HG02759 (cell line): Measurements from ENCODE around the gene CIDEA.
A peak's percentile ranks its signal among the peaks of the same experiment; 100 is the strongest.

Source experiments
- ATAC-seq: cut with Tn5 transposase; IDR thresholded peaks from one replicate; pipeline ENCODE4 v1.9.1; 2021; ENCODE audit warnings: mild to moderate bottlenecking, moderate library complexity; ENCODE audit not compliant: unreplicated experiment

Gene CIDEA

GRCh38 chr18:12271376-12272235, 17.4 kb downstream of the CIDEA start:
- peak; percentile 95 for ATAC-seq

DNA sequence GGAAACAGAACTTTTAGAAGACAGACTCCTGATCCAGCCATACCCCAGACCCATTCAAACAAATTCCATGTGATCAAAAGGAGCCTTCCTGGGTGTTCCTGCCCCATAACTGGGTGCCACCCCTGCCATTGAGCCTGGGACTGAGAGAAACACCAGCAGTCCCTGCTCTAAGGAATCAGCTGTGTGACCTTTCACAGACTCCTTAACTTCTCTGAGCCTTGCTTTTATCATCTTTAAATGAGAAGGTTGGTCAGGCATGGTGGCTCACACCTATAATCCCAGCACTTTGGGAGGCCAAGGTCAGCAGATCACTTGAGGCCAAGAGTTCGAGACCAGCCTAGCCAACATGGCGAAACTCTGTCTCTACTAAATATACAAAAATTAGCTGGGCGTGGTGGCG, 20.6 kb downstream of the CIDEA start:
- ATAC-seq, result no peak

DNA sequence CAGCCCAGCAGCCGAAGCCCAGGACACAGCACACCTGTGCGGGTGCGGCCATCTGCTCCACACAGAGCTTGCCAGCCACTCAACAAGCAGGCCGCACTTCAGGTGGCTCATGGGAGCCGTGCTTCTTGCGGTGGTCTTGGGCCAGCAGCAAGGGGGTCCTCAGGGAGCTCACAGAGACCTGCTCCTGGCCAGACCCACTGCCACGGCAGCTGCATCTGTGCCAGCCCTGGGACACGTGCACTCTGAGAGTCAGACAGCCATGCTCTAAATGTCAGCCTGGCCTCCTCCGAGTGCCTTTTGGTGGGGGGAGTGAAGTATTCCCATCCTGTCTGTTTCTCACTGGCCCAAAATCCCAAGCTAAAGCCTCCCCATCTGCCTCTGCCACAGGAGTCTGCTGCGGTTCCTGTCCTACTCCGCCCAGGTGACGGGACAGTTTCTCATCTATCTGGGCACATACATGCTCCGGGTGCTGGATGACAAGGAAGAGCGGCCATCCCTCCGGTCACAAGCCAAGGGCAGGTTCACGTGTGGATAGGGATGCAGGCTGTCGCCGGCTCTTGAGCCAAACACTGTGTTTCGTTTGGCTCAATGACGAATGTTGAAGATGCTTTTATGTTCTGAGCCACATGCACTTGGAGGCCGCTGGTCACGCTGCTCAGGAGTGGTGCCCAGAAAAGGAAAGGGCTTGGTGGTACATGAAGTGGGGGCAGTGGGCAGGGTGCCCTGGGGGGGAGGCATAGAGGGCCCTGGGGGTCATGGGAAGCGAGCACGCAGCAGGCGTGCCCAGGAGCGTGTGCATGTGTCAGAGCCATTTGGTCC, 22.8 kb downstream of the CIDEA start:
- ATAC-seq, result no peak

DNA sequence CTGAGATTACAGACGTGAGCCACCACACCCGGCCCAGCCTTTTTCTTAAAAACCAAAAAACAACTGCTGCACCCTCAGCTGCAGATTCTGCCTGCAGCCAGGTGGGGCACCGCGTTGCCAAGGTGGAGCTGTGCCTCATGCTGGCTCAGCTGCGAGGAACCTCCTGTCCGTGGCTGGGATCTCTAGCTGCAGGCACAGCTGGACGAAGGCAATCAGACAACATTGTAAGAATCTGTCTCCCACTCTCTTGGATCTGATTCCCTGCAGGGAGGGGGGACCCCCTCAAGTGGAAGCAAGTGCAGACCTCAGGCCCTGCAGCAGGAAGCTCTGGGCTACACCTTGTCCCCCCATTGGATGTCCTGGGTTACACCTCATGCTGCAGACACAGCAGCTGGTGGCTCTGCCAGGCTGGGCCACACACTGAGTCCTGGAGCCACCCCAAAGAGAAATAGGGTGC, 24.1 kb downstream of the CIDEA start:
- ATAC-seq, result no peak

DNA sequence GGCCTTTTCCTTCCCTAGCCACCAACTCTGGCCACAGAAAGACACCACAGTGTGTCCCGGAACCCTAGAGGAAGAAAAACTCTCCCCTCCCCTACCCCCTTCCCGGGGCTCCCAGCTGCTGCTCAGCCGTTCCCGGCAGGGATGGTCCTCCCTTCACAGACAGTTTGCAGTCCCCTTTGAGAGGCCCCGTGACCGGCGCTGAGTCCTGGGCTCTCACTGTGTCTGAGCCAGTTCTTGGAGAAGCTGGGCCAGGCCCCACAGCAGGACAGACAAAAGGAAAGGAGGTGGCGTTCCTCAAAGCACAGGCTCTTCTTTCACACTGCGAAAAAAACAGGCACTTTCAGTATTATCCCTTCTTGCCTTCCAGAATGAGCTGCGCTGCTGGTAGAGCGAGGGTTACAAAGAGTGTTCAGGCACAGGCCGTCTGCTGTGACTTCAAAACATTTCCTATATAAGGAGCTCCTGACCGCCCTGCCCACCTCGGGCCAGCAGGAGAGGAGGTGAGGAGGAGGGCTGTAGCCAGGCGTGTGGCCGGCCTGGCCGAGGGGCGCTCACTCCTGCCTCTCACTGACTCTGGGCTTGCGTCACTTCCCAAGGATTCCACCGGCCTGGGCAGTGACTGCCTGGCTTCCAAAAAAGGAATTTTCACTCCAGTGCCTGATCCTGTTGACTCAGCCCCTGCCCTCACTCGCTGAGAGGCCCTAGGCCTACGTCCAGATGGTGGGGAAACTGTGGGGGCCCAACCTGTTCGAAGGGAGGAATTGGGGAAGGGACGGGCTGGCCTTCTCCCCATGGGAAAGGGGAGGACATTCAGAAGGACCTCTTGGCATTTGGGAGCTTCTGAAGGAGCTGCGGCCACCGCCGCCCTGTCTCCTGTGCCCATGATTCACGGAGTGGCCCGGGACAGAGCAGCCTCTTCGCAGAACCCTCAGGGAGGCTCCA, 24.9 kb downstream of the CIDEA start:
- ATAC-seq, result no peak

DNA sequence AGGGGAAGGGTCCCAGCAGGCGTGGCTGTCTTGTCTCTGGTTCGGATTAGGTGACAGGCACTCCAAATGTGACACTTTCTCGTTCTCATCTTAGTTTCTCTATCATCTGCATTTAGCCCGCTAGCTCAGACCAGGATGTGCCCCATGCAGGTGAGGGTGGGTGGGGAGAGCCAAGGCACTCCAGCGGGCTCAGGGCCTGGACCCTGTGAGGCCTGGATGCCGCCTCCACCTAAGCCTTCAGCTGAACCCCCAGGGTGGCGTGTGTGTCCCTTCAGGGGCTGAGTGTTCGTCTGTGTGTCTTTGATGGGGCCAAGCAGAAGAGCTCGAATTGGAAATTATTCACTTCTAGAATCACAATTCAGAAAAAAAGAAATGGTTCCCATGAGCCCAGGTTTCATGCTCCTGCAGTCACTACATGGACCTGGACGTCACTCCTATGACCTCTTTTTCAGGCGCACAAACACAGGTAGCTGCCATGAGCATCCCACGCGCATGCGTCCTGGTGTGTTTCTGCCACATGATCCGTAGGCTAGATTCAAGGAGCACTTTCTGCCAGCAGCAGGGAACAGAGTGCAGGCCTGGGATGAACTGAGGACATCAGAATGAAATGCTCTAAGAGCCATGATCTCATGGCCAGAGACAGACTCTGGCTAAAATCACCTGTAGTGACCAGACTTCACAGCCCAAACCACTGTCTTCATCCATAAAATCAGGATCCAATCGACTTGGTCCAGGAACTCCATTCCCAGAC, 25.8 kb downstream of the CIDEA start:
- ATAC-seq, result no peak

- ATAC-seq, result no peak
Observed at GRCh38 chr18:12281861-12282260, 27.7 kb downstream of the CIDEA start.

DNA sequence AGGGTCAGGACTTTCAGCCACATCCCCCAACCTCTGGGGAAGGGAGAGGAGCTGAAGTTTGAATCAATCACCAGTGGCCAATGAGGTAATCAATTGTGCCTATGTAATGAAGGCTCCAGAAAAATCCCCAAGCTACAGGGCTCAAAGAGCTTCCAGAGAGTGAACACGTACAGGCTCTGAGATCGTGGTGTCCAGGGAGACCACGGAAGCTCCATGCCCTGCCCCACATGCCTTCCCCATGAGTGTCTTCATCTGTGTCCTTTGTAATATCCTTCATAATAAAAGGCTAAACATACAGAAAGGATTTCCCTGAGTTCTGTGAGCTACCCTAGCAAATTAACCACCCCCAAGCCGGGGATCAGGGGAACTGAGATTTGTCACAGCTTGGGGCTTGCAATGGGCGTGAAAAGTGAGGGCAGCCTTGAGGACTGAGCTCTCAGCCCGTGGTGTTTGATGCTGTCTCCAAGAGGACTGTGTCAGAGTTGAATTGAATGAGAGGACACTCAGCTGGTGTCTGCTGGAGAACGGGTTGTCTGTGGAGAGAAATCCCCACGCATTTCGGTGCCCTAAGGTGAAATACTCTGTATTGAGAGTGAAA, 28.4 kb downstream of the CIDEA start:
- ATAC-seq, result no peak

GRCh38 chr18:12283256-12283655, 29.1 kb downstream of the CIDEA start:
- ATAC-seq, result no peak

DNA sequence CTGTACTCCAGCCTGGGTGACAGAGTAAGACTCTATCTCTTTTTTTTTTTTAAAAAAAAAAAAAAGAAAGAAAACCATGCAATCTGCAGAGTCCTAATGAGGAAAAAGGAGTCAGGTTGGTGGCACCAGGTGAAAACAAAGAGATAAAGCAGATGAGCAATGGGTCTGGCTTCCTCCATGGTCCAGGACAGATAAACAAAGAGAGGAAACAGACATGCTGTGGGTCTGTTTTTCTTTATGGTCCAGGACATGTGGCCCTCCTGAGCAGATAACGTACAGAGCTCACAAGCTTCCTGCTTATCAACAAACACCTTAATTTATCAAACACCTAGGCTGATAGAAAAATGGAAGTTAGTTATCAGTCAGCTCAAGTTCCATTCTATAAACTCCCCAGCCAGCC, 29.5 kb downstream of the CIDEA start:
- ATAC-seq, result no peak

- ATAC-seq, result no peak
Observed at GRCh38 chr18:12287131-12287681, 33.0 kb downstream of the CIDEA start.

DNA sequence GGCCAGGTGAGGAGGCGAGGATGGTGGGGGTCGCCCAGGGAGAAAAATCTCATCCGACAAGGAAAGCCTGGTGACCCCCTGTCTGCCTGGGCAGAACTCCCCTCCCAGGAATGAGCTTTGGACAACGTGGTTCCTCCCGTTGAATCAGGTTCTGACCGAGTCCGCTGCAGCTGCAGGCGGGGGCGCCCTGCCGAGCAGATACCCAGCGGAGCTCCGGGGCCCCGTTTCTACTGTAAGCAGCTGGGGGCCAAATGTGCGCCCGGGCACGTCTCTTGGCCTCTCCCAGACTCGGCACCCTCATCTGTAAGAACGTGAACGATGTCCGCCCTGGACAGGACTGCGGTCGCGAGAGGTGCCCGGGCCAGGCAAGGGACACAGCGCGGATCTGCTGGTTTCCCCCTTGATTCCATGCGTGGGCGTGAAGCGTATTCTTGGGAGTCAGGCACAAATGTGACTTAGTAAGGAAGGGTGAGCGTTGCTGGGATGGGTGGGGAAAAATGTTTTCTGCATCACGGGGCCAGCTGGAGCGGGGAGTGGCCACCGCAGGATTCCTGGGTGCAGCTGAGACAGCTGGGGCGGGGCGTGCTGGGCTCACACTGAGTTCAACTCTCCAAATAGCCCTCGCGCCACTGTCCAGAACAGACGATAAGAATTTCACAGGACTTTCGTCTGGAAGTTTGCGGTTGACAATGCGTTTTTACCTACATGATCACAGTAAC, 33.7 kb downstream of the CIDEA start:
- ATAC-seq, result no peak

- no peak for ATAC-seq
Observed at GRCh38 chr18:12288403-12288755, 34.2 kb downstream of the CIDEA start.

DNA sequence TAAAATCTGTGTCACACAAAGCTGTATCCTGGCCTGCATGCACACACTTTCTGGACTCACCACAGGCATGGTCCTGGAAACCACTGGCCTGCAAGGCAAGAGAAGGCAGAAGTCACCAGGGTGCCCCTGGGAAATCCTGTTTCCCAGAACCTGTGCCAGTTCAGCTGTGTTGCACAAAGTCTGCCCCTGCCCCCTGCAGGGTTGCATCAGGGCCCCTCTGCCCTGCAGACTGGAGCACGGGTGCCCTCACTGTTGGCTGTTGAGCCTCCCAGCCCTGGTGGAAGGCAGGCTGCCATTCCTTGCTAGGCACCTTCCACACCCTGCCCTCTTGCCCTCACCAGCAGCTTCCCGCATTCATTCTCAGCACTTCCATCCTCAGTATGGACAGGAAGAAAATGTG, 35.9 kb downstream of the CIDEA start:
- no peak for ATAC-seq

DNA sequence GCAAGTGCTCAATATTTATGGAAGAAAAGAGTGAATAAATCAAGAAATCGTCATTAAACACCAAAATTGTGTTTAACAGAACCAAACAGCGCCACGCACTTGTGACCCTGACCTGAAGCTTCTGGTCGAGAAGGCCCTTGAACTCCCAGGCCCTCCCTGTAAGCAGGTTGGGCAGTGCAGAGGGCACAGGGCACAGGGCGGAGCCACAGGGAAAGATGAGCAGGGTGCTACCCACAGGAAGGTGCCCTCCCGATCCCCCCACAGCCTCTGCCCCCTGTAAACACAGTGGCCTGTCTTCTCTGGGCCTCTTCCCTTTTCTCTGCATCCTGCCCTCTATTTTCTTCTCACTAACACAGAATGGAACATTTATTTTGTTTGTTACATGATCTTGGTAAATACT, 37.0 kb downstream of the CIDEA start:
- no peak for ATAC-seq

DNA sequence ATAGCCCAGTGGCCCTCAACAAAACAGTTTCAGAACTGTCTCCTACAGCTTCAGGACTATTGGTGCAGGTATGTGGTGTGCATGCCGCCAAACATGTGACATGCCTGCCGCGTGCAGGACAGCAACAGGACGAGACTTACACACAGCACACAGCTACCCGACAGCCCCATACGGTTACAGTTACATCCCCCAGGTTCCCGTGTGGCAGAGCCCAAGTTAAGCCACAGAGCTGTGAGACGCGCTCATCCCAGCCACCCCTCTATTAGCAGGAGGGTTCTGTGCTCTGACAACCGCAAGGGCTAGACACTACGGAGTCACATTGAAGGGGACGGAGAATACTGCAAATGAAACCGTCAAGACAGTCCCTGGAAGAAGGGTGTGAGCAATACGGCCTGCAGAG, 37.5 kb downstream of the CIDEA start:
- no peak for ATAC-seq

- no peak for ATAC-seq
Observed at GRCh38 chr18:12293831-12294230, 39.7 kb downstream of the CIDEA start.

DNA sequence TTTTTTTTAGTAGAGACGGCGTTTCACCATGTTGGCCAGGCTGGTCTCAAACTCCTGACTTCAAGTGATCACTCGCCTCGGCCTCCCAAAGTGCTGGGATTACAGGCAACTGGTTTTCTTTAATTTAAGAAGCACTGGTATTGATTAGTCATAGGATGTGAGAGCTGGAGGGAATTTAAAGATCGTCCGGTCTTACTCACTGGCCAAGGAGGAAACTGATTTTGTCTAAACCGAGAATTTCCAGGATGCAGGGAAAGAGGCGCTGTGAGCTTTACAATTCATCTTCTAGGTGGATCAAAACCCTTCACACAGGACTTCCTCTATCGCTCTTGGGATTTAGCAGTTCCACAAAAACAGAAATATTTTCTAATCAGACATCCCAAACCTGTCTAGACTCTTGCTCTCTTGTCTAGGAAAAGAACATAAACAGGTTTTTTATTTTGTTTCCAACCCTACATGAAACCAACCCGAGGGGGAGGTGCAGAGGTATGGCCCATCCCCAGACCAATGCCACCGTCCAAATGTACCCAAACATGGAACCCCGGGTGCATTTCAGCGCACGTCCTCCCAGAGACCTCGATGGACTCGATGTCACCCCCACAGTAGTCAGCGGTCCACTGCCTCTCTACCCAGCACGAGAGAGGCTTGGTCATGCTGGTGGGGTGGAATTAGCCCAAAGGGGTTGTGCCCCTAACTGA, 41.4 kb downstream of the CIDEA start:
- no peak for ATAC-seq

DNA sequence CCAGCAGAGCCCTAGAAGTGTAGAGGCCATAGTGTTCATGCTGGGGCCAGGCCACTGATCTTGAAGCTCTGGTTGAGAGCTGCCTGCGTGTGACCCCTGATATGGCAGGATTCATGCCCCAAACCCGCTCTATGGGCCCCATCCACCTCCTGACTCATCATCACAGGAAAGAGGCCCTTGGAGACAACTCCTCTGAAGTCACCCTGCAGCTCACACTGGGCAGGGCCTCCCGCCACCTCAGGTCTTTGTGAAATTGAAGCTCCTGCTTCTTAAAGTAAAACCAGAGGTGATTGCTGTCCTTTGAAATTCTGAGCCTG, 41.9 kb downstream of the CIDEA start:
- no peak for ATAC-seq
